ENCODE data around the gene ANO6. TPM values are rescaled to one million over a fixed set of nuclear protein-coding genes. Genes with fewer than 3 reads are reported as not detected.

ANO6 gene
- polyA plus RNA-seq, 1 donor (not counting 4 experiments of a cell fraction or from before 2014, with no cell fraction given), result 64.3 TPM

DNA sequence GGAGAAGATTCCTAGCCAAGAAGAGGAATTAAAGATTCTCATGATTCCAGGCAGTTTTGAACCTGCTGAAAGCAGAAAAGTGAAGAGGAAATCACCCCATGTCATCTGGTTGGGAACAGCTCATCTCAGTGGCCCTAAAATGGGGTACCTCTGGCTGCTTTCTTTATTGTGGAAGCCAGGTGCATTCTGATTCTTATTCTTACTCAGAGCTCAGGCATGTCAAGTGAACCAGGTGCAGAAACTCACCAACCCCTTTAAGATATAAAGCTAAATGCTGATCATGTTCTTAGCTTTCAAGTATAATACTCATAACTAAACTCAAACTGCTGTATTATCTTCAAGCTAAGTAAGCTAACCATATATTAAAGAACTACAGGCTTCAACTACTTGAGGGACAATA, 259.7 kb downstream of the ANO6 start:
- H3K27me3 ChIP-seq (ENCODE audit: control insufficient read depth, extremely low read depth, insufficient read depth, low read length), result no peaks in the 10 kb centered on the region
- H3K4me3 ChIP-seq (ENCODE audit: control insufficient read depth in 2 of 3, extremely low read depth in 1 of 3, insufficient read depth in 2 of 3, low read depth in 1 of 3, low read length in 3 of 3), result no peak overlapping the region
- H3K36me3 ChIP-seq (ENCODE audit: control insufficient read depth in 2 of 2, extremely low read depth in 1 of 2, insufficient read depth in 2 of 2, low read length in 2 of 2), result no peaks in the 10 kb centered on the region
- H3K79me2 ChIP-seq (ENCODE audit: control insufficient read depth, insufficient read depth, low read length), result no peaks in the 10 kb centered on the region
- no peak for TF ChIP-seq EZH2 (IDR thresholded peaks at IDR 0.05; ENCODE audit: low read length)
- TF ChIP-seq, protein P1, sequence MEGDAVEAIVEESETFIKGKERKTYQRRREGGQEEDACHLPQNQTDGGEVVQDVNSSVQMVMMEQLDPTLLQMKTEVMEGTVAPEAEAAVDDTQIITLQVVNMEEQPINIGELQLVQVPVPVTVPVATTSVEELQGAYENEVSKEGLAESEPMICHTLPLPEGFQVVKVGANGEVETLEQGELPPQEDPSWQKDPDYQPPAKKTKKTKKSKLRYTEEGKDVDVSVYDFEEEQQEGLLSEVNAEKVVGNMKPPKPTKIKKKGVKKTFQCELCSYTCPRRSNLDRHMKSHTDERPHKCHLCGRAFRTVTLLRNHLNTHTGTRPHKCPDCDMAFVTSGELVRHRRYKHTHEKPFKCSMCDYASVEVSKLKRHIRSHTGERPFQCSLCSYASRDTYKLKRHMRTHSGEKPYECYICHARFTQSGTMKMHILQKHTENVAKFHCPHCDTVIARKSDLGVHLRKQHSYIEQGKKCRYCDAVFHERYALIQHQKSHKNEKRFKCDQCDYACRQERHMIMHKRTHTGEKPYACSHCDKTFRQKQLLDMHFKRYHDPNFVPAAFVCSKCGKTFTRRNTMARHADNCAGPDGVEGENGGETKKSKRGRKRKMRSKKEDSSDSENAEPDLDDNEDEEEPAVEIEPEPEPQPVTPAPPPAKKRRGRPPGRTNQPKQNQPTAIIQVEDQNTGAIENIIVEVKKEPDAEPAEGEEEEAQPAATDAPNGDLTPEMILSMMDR (optimal IDR thresholded peaks at IDR 0.05 in 1 of 3, IDR thresholded peaks at IDR 0.05 in 1 of 3, conservative IDR thresholded peaks at IDR 0.05 in 1 of 3; ENCODE audit: extremely low read depth in 1 of 3, insufficient read depth in 2 of 3, low read length in 3 of 3), result no peak
- no peak overlapping the region for H3K27ac ChIP-seq (ENCODE audit: control insufficient read depth, insufficient read depth, low read length)
- H3K9ac ChIP-seq (ENCODE audit: control insufficient read depth, extremely low read depth, insufficient read depth, low read length), result no peak overlapping the region
- FAIRE-seq (no peak), DNase-seq (ENCODE audit: low read depth, low spot score) (no peak)
- dilution Hi-C loops (cut with MboI; ENCODE audit: extremely low pct_ligation_motif_present, low sequenced_read_pairs), result no loop called here
- no peak overlapping the region for H3K4me2 ChIP-seq (ENCODE audit: control insufficient read depth, extremely low read depth, insufficient read depth, low read depth, low read length)
- no peaks in the 10 kb centered on the region for H3K9me3 ChIP-seq (ENCODE audit: control insufficient read depth, low read depth, low read length)
- H2AFZ ChIP-seq (ENCODE audit: control insufficient read depth, low read length), result no peak overlapping the region
- no peaks in the 10 kb centered on the region for H4K20me1 ChIP-seq (ENCODE audit: control insufficient read depth, extremely low read depth, insufficient read depth, low read length)
- no peaks in the 10 kb centered on the region for H3K9me1 ChIP-seq (ENCODE audit: control insufficient read depth, extremely low read depth, insufficient read depth, low read length)
- no peaks in the 10 kb centered on the region for H3K4me1 ChIP-seq (ENCODE audit: control insufficient read depth, extremely low read depth, insufficient read depth, low read length)

DNA sequence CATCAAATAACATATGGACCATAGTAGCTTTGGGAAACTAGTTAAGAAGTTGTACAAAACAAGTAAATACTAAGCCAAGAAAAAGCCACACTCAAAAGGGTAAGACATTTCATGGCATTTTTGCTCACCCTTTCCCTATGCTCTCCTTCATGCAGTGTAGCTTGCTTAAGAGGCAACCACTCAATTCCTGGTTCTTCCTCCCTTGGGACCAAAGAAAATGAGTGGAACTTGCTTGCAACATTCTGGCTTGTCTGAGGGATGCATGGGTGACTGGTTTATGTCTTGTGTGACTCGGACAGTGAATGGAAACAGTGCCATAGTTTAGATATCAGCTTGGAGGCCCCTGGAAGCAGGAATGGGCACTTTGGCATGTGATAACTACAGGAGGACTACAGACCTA, 261.6 kb downstream of the ANO6 start:
- Histone ChIP-seq H3K79me2 (ENCODE audit: control insufficient read depth, insufficient read depth, low read length) (no peaks in the 10 kb centered on the region), H4K20me1 (ENCODE audit: control insufficient read depth, extremely low read depth, insufficient read depth, low read length) (no peaks in the 10 kb centered on the region), H3K36me3 (ENCODE audit: control insufficient read depth in 2 of 2, extremely low read depth in 1 of 2, insufficient read depth in 2 of 2, low read length in 2 of 2) (no peaks in the 10 kb centered on the region), H2AFZ (ENCODE audit: control insufficient read depth, low read length) (no peak overlapping the region), H3K4me2 (ENCODE audit: control insufficient read depth, extremely low read depth, insufficient read depth, low read depth, low read length) (no peak overlapping the region), H3K4me1 (ENCODE audit: control insufficient read depth, extremely low read depth, insufficient read depth, low read length) (no peaks in the 10 kb centered on the region), H3K9ac (ENCODE audit: control insufficient read depth, extremely low read depth, insufficient read depth, low read length) (no peak overlapping the region), H3K27ac (ENCODE audit: control insufficient read depth, insufficient read depth, low read length) (no peak overlapping the region), H3K27me3 (ENCODE audit: control insufficient read depth, extremely low read depth, insufficient read depth, low read length) (no peaks in the 10 kb centered on the region), H3K9me3 (ENCODE audit: control insufficient read depth, low read depth, low read length) (no peaks in the 10 kb centered on the region), H3K9me1 (ENCODE audit: control insufficient read depth, extremely low read depth, insufficient read depth, low read length) (no peaks in the 10 kb centered on the region), H3K4me3 (ENCODE audit: control insufficient read depth in 2 of 3, extremely low read depth in 1 of 3, insufficient read depth in 2 of 3, low read depth in 1 of 3, low read length in 3 of 3) (no peak overlapping the region)
- DNase-seq (ENCODE audit: low read depth, low spot score) (no peak), FAIRE-seq (no peak)
- dilution Hi-C loops (cut with MboI; ENCODE audit: extremely low pct_ligation_motif_present, low sequenced_read_pairs), result no loop called here
- TF ChIP-seq, protein P1 (optimal IDR thresholded peaks at IDR 0.05 in 1 of 3, IDR thresholded peaks at IDR 0.05 in 1 of 3, conservative IDR thresholded peaks at IDR 0.05 in 1 of 3; ENCODE audit: extremely low read depth in 1 of 3, insufficient read depth in 2 of 3, low read length in 3 of 3), result no peak
- TF ChIP-seq EZH2 (IDR thresholded peaks at IDR 0.05; ENCODE audit: low read length), result no peak

All from keratinocyte (primary cell).